AG09309 (cell line): ENCODE data around the gene NFATC1.

Experiments used
- DNase-seq: peaks from one replicate; pipeline ENCODE4 v3.0.0-alpha.2; 2010; ENCODE audit warnings: low read depth
- H3K4me3 ChIP-seq: 2 replicates; pipeline ENCODE4 v1.5.1; 2011; ENCODE audit warnings: mild to moderate bottlenecking, low read depth, low read length, moderate library complexity; ENCODE audit not compliant: control insufficient read depth
- CTCF ChIP-seq: IDR thresholded peaks from 2 replicates; pipeline ENCODE4 v1.5.1; 2011; ENCODE audit warnings: mild to moderate bottlenecking, low read depth, low read length, inconsistent platforms; ENCODE audit not compliant: insufficient read depth, control insufficient read depth; ENCODE audit errors: missing control alignments

Gene NFATC1

GRCh38 chr18:79507076-79507545, 111.4 kb downstream of the NFATC1 start:
- DNase-seq, result no peak
- no peak for TF ChIP-seq CTCF
- peak overlapping the region; percentile 19 for H3K4me3 ChIP-seq

- TF ChIP-seq CTCF, result no peak
- DNase-seq, result no peak
- H3K4me3 ChIP-seq, result peak overlapping the region; percentile 19
These were observed 112.1 kb downstream of the NFATC1 start for GRCh38 chr18:79507546-79508480.

- H3K4me3 ChIP-seq, result no peak overlapping the region
- TF ChIP-seq CTCF, result no peak
- DNase-seq, result no peak
These were observed 113.1 kb downstream of the NFATC1 start for GRCh38 chr18:79508565-79509535.

- H3K4me3 ChIP-seq, result no peak overlapping the region
- DNase-seq, result no peak
- TF ChIP-seq CTCF, result no peak
These were observed 113.8 kb downstream of the NFATC1 start for GRCh38 chr18:79509536-79509930.

GRCh38 chr18:79510046-79510685, 114.4 kb downstream of the NFATC1 start:
- no peak for TF ChIP-seq CTCF
- H3K4me3 ChIP-seq, result no peak overlapping the region
- DNase-seq, result no peak

- TF ChIP-seq CTCF, result no peak
- no peak for DNase-seq
These were observed 115.1 kb downstream of the NFATC1 start for GRCh38 chr18:79510731-79511241.

More at GRCh38 chr18:79510731-79511241, 115.1 kb downstream of the NFATC1 start:
- no peak overlapping the region for H3K4me3 ChIP-seq
